ENCODE results near the gene LHX2. TPM values are rescaled to one million over a fixed set of nuclear protein-coding genes. Genes with fewer than 3 reads are reported as not detected.

LHX2 gene
- total and polyA plus RNA-seq, 2 experiments from 2014 or later, result 1.7 TPM; not detected in 1

- TF ChIP-seq ZNF462 (CRISPR knock-in tag; IDR thresholded peaks at IDR 0.05) (no peak), ZNF114 (CRISPR knock-in tag; IDR thresholded peaks at IDR 0.05) (no peak), EZH2phosphoT487 (IDR thresholded peaks at IDR 0.05; ENCODE audit: unreplicated experiment) (peak; percentile 15), STAT1 (IDR thresholded peaks at IDR 0.05; ENCODE audit: unreplicated experiment) (no peak)
These were observed 3.5 kb downstream of the LHX2 start (continued) for GRCh38 chr9:124014956-124015660.

GRCh38 chr9:124015661-124016131 is 4.1 kb downstream of the LHX2 start:
- peak overlapping the region; percentile 48 for H3K4me3 ChIP-seq

More at GRCh38 chr9:124015661-124016131, 4.1 kb downstream of the LHX2 start:
- Histone ChIP-seq H3K4me2 (peak overlapping the region; percentile 99), H3K27me3 (ENCODE audit: insufficient read depth) (peaks cover 99% of the 10 kb centered on the region), H3K79me2 (replicated peaks; ENCODE audit: insufficient read depth) (no peaks in the 10 kb centered on the region), H3K27ac (ENCODE audit: low read depth) (no peak overlapping the region), H3K9me2 (ENCODE audit: insufficient read depth) (no peaks in the 10 kb centered on the region), H2AFZ (no peak overlapping the region; the same call in 1 of the 2 replicates), H3F3A (replicated peaks; ENCODE audit: low read depth) (peaks cover 38% of the 10 kb centered on the region), H3K36me3 (ENCODE audit: insufficient read depth) (no peaks in the 10 kb centered on the region), H3K4me1 (ENCODE audit: insufficient read depth) (peaks cover 39% of the 10 kb centered on the region), H4K20me1 (replicated peaks; ENCODE audit: insufficient read depth) (peaks cover 14% of the 10 kb centered on the region)
- H3K36me3 Mint-ChIP-seq (ENCODE audit: low read depth), result peaks cover 3% of the 10 kb centered on the region; the same call in 1 of the 3 replicates
- peaks cover 7% of the 10 kb centered on the region; the same call in 1 of the 3 replicates for H3K9me3 Mint-ChIP-seq
- H3K27ac Mint-ChIP-seq, result no peak overlapping the region
- H3K4me1 Mint-ChIP-seq, result peaks cover 37% of the 10 kb centered on the region
- DNase-seq (ENCODE audit: low spot score) (peak; percentile 73), ATAC-seq (no peak)
- peak overlapping the region; percentile 63 for H3K4me3 Mint-ChIP-seq
- H3K27me3 Mint-ChIP-seq (ENCODE audit: insufficient read depth, low read depth, poor library complexity), result peaks cover 91% of the 10 kb centered on the region
- TF ChIP-seq EZH2 (IDR thresholded peaks at IDR 0.05; ENCODE audit: low read depth, unreplicated experiment), result peak; percentile 100
- TF ChIP-seq POLR2AphosphoS5 (IDR thresholded peaks at IDR 0.05; ENCODE audit: low read depth), result no peak
- TF ChIP-seq EZH2phosphoT487 (IDR thresholded peaks at IDR 0.05; ENCODE audit: unreplicated experiment), result peak; percentile 97
- TF ChIP-seq STAT1 (IDR thresholded peaks at IDR 0.05; ENCODE audit: unreplicated experiment), result no peak
- TF ChIP-seq REST (IDR thresholded peaks at IDR 0.05; ENCODE audit: unreplicated experiment), result no peak

Data from GM23338 (cell line).